Left ventricle myocardium inferior (tissue), 1 donor: ENCODE data around the gene OR11A1. TPM values are rescaled to one million over a fixed set of nuclear protein-coding genes. Genes with fewer than 3 reads are reported as not detected.

Experiments used
- DNase-seq: peaks from one replicate; pipeline ENCODE4 v3.0.0-alpha.2; 2020
- H3K27ac ChIP-seq: fragments of 200-600 bp; replicated peaks from 2 replicates; pipeline ENCODE4 v1.8.0; 2021
- H3K27me3 ChIP-seq: fragments of 200-600 bp; 2 replicates; pipeline ENCODE4 v1.8.0; 2021; ENCODE audit warnings: low read depth
- H3K36me3 ChIP-seq: fragments of 200-600 bp; 2 replicates; pipeline ENCODE4 v1.8.0; 2021
- H3K4me1 ChIP-seq: fragments of 200-600 bp; 2 replicates; pipeline ENCODE4 v1.8.0; 2021
- H3K4me3 ChIP-seq: fragments of 200-600 bp; 2 replicates; pipeline ENCODE4 v1.8.0; 2021; ENCODE audit warnings: mild to moderate bottlenecking, moderate library complexity
- H3K9me3 ChIP-seq: fragments of 200-600 bp; replicated peaks from 2 replicates; pipeline ENCODE4 v1.8.0; 2021
- intact Hi-C: fragments of 100-400 bp; cut with micrococcal nuclease; formaldehyde crosslinking; loops from one replicate; pipeline ENCODE4 v1.11.0; 2022
- total RNA-seq: library from RNA; stranded (reverse); fragmentation: NEBNext Ultra II Directional; extraction: Animal tissue kit (Norgen Biotek cat#: 25700); gene quantifications from one replicate; pipeline ENCODE4 v1.2.1, GENCODE V29; 2021
- TF ChIP-seq, protein P1 (sequence below): fragments of 200-600 bp; IDR thresholded peaks from 2 replicates; pipeline ENCODE4 v1.8.0; 2021; ENCODE audit warnings: antibody characterized with exemption, mild to moderate bottlenecking, borderline replicate concordance
- donor health status: DM: no; HTN: yes; CAD: no; lungs with severe emphysema.

OR11A1 gene
- total RNA-seq, 1 donor from 2014 or later, result not detected

DNA sequence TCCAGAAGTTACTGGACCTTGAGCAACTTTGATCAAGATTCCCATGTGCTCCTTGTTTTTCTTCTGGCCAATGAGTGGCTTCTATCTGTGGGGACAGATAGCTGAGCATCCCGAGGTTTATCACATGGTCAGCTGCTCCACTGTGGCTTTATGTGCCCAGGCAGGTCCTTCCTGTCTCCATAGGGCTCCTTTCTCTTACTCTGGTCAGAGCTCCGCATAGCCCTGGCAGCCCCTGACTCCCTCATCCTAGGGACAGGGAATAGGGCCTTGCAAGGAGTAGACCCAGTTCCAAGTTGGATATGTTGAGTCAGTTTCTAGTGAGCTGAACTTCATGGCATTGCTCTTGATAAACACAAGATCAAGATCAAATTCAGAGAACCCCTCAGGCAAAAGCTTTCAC, 37.3 kb upstream of the OR11A1 start:
- no peak overlapping the region for H3K4me3 ChIP-seq
- peaks cover 26% of the 10 kb centered on the region for H3K27me3 ChIP-seq
- no peaks in the 10 kb centered on the region for H3K9me3 ChIP-seq
- no peaks in the 10 kb centered on the region for H3K4me1 ChIP-seq
- intact Hi-C loops, result no loop called here
- no peak for DNase-seq
- H3K27ac ChIP-seq, result no peak overlapping the region
- TF ChIP-seq, protein P1, sequence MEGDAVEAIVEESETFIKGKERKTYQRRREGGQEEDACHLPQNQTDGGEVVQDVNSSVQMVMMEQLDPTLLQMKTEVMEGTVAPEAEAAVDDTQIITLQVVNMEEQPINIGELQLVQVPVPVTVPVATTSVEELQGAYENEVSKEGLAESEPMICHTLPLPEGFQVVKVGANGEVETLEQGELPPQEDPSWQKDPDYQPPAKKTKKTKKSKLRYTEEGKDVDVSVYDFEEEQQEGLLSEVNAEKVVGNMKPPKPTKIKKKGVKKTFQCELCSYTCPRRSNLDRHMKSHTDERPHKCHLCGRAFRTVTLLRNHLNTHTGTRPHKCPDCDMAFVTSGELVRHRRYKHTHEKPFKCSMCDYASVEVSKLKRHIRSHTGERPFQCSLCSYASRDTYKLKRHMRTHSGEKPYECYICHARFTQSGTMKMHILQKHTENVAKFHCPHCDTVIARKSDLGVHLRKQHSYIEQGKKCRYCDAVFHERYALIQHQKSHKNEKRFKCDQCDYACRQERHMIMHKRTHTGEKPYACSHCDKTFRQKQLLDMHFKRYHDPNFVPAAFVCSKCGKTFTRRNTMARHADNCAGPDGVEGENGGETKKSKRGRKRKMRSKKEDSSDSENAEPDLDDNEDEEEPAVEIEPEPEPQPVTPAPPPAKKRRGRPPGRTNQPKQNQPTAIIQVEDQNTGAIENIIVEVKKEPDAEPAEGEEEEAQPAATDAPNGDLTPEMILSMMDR, result no peak
- H3K36me3 ChIP-seq, result no peaks in the 10 kb centered on the region

DNA sequence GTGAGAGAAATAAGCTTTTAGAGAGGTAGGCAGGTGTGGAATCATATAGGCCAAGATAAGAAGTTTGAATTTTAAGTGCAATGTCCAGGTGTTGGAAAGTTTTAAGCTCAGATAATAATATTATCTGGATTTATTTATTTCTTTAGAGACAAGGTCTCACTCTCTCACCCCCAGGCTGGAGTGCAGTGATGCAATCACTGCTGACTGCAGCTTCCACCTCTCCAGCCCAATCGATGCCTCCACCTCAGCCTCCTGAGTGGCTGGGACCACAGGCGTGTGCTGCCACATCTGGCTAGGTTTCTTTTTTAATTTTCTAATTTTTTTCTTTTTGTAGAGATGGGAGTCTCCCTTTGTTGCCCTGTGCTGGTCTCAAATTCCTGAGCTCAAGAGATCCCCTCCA, 36.4 kb upstream of the OR11A1 start:
- DNase-seq, result no peak
- Histone ChIP-seq H3K27me3 (peaks cover 20% of the 10 kb centered on the region), H3K4me3 (no peak overlapping the region), H3K9me3 (no peaks in the 10 kb centered on the region), H3K36me3 (no peaks in the 10 kb centered on the region), H3K4me1 (no peaks in the 10 kb centered on the region), H3K27ac (no peak overlapping the region)
- intact Hi-C loops, result no loop called here
- TF ChIP-seq, protein P1, result no peak

DNA sequence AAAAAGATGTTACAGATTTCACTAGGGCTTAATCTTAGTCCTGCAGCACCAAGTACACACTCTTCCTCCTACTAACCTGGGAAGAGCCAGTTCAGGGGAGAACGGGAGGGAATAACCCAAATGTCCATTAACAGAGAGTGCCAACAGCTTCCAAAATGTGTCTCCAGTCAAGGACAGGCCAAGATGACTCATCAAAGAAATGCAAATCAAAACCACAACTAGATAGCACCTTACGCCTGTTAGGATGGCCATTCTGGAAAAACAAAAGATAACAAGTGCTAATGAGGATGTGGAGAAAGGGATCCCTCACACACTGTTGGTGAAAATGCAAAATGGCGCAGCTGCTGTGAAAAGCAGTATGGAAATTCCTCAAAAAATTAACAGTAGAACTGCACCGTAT, 34.7 kb upstream of the OR11A1 start:
- intact Hi-C loops, result no loop called here
- H3K36me3 ChIP-seq, result no peaks in the 10 kb centered on the region

DNA sequence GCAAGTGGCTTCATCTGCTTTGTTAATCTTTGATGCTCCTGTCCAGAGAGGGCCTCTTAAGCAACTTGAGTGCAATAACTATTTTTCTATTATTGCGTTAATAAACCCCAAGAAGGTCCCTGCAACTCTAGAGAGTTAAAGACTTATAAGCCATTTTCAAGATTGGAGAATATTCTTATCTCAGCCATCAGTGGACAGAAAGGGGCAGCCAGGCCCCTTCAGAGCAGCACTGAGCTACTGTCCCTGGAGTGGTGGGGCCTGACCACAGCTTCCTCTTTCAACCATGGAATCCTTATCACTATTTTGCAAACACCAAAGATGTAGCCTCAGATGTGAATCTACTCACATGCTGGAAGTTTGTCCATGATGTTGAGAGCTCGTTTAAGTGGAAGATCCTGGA, 33.7 kb upstream of the OR11A1 start:
- no peaks in the 10 kb centered on the region for H3K4me1 ChIP-seq
- no peak overlapping the region for H3K4me3 ChIP-seq
- intact Hi-C loops, result no loop called here
- no peaks in the 10 kb centered on the region for H3K36me3 ChIP-seq
- peaks cover under 1% of the 10 kb centered on the region for H3K27me3 ChIP-seq
- no peak overlapping the region for H3K27ac ChIP-seq
- H3K9me3 ChIP-seq, result no peaks in the 10 kb centered on the region
- TF ChIP-seq, protein P1, result no peak
- no peak for DNase-seq

More for the DNA sequence above, 34.7 kb upstream of the OR11A1 start:
- no peak for DNase-seq
- Histone ChIP-seq H3K9me3 (no peaks in the 10 kb centered on the region), H3K27me3 (peaks cover 11% of the 10 kb centered on the region), H3K27ac (no peak overlapping the region), H3K4me3 (no peak overlapping the region), H3K4me1 (no peaks in the 10 kb centered on the region)
- TF ChIP-seq, protein P1, result no peak

DNA sequence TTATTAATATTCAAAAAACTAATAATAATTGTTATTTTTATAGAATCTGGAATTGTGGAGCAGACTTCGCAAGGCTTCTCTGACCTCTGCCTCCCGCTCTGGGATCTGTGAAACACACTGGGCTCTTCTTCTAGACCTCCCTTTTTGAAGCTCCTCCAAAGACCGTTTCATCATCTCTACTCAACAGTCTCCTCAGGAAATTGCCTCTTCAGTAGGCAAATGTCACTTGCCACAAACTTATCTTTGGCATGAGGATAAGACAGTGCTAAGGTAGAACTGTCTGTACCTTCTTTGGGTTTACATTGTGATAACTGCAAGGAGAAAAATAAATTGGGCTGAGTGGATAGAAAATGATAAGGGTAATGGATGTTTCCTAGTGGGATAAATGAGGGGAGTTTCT, 33.2 kb upstream of the OR11A1 start:
- Histone ChIP-seq H3K4me3 (no peak overlapping the region), H3K27ac (no peak overlapping the region), H3K4me1 (no peaks in the 10 kb centered on the region), H3K9me3 (no peaks in the 10 kb centered on the region), H3K27me3 (no peaks in the 10 kb centered on the region), H3K36me3 (no peaks in the 10 kb centered on the region)
- intact Hi-C loops, result no loop called here
- no peak for DNase-seq
- TF ChIP-seq, protein P1, result no peak

DNA sequence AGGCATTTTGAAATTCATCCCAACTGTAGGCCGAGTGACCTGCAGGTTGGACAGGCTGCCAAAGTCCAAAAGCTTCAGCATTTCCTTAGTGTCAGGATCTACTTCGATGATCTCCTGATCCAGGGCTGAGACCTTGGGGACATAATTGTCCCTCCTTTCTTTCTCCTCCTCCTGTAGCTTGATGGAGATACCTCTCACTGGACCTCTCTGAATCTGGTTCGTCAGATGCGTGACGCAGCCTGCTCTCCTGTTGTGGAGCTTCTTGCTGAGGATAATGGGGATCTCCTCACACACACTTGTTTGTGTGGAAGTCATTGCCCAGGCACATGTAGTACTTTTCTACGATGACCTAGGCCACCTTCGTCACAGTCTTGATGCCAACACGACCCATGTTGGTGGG, 32.4 kb upstream of the OR11A1 start:
- no peak for DNase-seq
- no peak overlapping the region for H3K27ac ChIP-seq
- no peak overlapping the region for H3K4me3 ChIP-seq
- no peaks in the 10 kb centered on the region for H3K9me3 ChIP-seq
- no peaks in the 10 kb centered on the region for H3K36me3 ChIP-seq
- no peaks in the 10 kb centered on the region for H3K4me1 ChIP-seq
- intact Hi-C loops, result no loop called here
- H3K27me3 ChIP-seq, result peaks cover 1% of the 10 kb centered on the region
- TF ChIP-seq, protein P1, result no peak
